ENCODE measurements around the gene IFITM10.

Gene IFITM10

DNA sequence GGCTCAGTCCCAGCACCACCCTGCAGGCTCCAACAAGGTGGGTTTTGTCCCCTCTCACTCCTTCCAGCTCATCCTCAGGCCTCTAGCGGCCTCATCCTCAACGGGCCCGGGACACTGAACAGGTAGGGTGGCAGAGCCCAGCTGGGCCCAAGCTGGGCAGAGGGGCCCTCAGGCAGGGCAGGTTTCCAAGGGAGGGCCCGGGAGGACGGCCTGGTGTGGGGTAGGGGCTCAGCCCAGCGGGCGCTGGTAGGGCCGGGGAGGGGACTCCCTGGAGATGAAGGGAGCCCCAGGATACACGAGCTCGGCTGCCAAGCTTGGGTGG lies 2.5 kb upstream of the IFITM10 start:
- no peak for DNase-seq (ENCODE audit: low read depth, low spot score)

DNA sequence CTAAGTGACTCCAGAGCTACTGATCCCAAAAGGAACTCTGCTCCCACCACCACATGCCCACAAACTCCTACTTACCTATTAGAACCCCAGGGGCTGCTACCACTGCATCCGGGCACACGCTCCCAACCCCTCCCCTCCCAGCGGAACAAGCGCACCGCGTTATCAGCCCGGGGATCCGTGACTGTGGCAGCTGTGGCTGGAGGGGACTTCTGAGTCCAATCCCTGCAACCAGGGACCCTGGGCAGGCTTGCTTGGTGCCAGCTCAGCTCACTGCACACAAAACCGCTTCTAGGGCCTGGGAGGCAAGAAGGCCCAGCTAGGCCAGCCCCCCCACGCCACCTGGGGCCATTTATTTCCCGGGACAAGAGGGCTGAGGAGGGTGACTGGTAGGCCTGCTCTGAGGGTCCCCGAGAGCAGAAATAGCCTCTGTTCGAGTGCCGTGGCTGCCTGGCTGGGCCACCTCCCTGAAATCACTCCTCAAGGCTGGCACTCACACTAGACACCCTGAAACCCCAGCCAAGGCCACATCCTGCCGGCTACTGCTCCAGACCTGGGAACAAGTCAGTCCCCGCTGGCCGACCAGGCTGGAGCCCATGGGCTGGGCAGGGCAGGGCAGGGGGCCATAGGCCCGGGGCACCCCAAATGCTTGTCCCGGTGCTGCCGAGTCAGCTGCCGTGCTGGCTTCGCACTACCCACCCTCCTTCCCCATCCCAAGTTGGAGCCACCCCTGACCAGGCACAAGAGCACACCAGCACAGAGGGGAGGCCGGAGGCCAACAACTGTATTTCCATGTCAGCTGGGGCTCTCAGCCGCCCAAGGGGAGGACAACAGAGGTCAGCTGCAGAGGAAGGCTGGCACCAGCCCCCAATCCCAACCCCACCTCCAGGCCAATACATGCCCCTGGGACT lies 1.9 kb upstream of the IFITM10 start:
- DNase-seq (ENCODE audit: low read depth, low spot score) = no peak

DNA sequence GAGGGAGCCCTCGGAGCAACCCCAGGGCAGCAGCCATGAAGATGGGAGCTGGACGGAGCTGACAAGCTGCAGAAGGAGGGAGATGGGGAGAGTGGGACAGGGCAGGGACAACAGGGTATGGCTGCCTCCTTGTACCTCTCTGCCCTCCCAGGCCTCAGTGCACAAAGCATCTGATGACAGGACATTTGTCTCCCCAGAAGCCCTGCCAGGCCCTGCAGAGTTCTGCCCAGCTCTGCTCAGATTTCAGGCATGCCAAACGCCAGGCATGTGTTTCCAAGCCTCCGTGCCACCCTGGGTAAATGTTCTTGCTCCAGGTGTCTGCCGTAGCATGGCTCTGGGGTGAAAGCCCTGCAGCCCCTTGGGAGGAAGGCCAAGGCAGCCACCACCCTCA lies 1.1 kb upstream of the IFITM10 start:
- DNase-seq (ENCODE audit: low read depth, low spot score) = no peak

DNA sequence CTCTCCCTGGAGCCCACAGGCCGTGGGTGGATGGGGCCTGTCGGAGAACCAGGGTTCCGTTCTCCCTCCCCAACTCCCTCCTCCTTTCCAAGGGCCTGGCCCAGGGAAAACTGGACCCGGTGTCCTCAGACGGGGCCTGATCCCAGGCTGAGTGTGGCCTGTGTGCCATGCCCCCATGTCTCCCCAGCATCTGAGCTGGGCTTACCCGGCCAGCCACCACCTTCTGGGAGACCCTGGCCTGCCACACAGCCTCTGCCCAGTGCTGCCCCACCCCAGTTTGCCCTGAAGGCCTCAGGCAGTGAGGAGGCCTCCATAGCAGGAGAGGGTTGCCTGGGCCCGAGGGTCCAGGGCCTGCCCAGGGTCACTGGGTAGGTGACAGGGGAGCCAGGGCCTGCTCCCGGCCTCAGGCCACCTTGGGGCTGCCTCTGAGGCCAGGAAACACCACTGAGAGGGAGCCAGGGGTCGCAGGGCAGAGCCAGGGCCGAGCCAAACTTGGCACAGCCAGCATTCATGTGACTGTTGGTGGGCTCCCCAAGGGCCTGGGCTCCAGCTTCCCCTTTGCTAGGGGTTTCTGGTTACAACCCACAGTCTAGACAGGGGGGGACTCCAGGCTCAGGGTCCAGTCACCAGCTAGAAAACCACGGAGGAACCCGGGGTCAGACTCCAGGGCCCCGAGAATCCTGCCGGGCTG lies 590 bp upstream of the IFITM10 start:
- DNase-seq (ENCODE audit: low read depth, low spot score) = no peak

DNA sequence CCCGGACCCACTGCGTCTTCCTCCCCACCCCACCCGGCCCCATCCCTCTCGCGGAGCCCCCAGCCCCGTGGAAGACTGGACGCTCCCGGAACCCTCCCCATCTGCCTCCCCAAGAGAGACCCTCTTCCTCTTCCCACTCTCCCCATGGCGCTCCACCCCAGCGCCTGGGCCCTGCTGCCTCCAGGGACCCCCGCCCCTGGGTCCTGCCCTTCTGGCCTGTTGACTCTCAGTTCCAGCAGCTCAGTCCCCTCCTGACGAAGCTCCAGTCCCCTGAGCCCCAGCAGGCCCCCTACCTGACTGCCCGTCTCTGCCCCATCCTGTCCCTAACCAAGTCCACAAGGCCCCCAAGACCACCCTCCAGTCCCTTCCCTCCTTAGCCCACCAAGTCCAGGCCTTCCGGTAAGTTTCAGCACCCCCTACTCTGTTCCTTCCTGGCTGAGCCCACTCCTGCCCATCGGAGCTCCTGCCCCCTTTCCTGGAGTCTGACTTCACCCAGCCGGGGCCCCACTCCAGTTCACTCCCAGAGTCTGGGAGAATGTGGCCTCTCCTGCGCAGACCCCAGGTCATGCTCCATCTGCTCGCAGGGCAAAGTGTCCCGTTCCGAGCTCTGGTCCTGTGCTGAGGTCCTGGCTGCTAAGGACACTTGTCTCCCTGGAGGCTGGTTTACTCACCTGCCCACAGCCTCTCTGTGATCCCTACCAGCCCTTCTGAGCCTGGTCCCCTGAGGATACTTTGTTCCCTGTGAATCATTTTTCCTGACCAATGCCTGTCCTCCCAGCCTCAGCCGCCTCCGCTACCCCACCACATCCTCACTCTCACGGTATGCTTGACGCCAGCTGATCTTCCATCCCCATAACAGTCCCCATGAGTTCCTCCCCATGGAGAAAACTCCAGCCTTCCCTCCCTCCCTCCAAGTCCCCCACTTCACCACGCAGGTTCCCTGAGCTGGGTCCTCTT lies 722 bp downstream of the IFITM10 start:
- no peak for DNase-seq (ENCODE audit: low read depth, low spot score)

DNA sequence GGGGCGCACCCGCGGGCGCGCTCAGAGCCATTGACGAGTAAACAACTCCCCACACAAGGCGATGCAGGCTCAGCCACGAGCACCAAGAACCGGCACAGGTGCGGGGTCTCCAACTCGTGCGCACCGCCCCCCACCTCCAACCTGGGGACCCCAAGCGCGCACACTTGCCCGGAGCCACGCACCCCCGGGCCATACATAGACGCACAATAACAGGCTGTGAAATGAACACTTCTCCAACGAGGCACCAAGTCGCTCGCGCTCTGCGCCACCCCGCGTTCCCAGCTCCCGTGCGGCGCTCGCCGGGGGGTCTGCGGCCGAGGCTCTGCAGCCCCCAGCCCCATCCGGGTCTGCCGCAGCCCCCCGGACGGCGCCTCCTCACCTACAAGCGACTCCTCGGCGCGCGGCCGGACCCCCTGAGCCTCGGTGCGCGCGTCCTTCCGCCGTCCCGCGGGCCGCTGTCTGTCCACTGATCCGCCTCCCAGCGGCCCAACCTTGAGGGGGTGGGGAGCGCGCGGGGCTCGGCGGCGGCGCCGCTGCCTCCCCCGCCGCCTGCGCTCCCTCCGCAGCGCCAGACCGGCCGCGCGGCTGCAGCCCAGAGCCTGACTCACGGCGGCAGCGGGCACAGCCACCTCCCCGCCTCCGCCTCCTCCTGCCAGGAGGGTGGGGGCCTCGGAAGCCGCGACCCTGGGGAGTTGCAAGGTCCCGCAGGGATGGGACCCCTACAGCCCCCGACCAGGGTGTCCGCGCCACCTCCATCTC lies 1.6 kb downstream of the IFITM10 start:
- no peak for DNase-seq (ENCODE audit: low read depth, low spot score)

DNA sequence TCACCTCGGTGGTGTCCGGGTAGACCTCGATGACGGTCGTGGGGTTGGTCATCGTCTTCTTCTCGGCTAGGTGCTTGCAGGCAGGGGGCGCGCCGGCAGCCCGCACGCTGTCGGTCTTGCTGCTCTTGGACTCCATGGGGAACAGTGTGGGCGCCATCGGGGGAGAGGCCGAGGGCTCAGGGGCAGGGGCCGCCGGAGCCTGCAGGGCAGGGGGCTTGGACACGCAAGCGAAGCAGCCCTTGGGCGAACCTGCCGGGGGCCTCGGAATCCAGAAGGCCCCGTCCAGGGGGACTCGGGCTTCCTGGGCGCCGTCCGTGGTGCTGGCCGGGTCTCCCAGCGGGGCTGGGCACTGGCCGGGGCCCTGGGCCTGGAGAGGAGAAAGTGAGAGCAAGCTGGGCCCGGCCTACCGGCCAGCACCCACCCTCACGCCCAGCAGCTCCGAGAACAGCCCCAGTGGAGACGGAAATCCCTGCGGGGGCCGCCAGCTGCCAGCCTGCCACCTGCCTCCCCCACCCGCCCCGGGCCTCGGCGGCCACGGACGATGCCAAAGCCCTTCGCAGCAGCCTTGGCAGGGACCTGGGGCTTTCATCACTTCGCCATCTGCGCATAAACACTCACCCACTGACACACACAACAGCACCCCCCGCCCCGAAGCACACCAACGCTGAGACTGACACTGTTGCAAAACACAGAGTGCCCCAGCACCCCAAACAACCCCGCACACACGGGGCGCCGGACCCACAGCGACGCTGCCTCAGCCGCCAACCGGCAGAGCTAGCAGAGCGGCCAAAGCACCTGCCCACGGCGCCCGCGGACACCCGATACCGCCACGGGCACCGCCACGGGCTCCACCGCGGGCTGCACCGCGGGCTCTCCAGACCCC lies 2.4 kb downstream of the IFITM10 start:
- DNase-seq (ENCODE audit: low read depth, low spot score) = no peak

DNA sequence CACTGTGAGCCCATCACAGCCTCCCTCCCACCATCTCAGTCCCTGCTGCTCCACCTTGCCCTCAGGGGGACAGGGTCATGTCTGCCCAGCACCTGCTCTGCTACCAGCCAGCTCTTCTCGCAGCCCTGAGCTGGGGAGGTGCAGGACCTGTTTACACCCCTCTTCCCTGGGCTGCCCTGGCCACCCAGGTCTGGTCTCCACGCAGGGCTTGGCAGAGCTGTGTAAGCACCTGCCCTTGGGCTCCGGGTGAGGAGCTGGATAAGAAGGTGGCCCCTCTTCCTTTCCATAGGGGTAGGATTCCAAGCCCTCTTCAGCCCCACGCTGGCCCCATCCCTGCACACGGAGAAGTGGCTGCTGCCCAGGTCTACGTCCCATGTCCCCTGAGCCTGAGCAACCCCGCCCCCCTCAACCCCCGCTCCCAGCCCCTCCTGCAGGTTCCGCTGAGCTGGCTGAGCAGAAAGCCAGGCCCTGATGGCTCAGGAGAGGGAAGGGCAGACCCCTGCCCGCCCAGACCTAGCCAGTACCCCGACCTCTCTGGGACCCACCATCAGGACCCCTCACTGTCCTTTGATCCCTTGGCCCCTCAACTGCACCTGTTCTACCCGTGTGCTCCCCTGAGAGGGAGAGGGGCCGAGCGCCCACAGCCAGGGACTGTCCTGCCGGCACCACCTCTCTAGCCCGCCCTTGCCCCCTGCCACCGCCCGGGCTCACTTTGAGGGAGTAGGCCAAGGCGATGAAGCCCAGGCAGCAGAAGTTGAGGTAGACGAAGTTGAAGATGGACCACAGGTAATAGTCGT lies 3.2 kb downstream of the IFITM10 start:
- no peak for DNase-seq (ENCODE audit: low read depth, low spot score)

DNA sequence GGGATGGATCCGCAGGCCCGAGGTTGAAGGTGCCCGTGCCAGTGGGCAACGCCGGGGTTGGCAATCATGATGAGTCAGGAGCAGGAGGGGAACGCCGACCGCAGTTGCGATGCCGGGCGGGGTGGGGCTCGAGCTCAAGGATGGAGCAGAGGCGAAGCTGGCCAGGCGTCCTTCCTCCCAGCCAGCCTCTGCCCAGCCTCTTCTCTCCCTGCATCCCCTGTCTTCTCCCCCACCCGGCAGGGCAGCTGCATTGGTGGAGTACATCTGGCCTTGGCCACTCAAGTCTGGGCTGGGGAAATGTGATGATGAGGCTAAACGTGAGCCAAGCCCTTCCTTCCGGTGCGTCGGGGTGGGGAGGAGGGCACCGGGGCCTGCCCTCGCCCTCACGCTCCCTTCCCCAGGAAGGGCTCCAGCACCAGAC lies 3.9 kb downstream of the IFITM10 start:
- no peak for DNase-seq (ENCODE audit: low read depth, low spot score)

DNA sequence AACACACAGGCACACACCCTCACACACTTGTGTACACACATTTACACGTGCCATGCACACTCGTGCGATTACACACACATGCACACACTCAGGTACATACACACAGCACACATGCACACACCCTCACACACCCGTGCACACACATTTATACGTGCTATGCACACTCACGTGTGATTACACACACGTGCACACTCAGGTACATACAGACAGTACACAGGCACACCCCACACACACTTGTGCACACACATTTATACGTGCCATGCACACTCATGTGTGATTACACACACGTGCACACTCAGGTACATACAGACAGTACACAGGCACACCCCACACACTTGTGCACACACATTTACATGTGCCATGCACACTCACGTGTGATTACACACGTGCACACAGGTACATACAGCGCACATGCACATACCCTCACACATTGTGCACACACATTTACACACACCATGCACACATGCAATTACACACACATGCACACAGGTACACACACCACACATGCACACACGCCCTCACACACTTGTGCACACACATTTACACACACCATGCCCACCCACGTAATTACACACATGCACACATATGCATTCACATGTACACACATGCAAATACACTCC lies 4.6 kb downstream of the IFITM10 start:
- DNase-seq (ENCODE audit: low read depth, low spot score) = no peak

DNA sequence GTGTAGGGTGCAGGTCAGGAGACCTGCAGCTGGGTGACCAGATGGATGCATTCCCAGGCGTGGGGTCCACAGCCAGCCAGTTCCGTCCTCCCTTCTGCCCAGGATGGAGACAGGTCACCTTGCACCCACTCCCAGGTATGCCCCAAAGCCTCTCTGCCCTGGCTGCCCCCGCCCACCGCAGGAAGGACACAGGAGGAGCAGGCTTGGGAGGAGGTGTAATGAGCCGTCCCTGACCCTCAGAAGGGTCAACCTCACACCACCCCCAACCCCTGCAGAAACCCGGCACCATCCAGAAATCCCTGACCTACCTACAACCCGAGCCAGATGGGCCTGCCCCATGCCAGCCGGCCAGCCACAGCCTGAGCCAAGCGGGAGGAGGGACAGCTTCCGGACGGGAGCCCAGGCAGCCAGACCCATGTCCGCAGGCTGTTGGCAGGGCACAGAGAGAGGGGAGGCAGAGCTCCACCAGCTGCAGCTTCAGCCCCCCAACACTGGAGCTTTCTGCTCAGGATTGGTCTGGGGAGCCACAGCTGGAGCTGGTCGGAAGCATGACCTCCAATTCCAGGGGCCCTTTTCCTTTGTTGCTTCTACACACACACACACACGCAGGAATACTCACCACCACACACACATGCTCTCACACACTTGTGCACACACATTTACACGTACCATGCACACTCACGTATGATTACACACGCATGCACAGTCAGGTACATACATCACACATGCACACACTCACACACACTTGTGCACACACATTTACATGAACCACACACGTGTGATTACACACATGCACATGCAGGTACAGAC lies 5.3 kb downstream of the IFITM10 start:
- no peak for DNase-seq (ENCODE audit: low read depth, low spot score)

DNA sequence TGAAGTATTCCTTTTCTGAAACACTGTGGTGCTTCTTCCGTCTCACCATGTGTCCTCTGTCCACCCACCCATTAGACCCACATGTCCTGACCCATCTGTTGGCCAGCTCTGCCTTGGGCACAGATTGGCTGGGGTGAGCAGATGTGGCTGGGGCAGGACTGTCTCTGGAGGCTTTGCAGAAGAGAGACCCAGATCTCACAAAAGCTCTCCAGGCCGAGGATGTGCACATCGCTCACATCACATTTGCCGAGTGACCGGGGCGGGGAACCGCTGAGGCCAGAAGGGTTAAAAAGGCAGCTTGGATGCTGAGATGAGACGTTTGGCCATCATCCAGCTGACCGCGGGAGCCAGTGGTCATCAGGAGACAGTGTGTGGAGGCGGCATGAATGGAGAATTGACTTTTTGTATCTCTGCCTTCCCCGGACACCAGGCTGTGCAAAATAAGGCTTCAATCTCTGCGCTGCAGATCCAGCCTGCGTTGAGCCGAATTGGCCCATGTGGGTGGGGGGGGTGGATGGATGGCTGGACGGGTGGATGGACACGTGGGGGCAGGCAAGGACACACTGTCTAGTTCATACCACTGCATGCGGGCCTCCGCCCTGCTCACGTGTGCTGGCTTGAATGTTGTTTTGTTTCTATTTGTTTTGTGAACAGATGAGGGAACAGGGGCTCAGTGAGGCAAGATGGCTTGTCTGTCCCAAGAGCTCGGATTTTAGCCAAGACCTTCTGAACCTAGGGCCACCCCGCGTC lies 6.1 kb downstream of the IFITM10 start:
- no peak for DNase-seq (ENCODE audit: low read depth, low spot score)

DNA sequence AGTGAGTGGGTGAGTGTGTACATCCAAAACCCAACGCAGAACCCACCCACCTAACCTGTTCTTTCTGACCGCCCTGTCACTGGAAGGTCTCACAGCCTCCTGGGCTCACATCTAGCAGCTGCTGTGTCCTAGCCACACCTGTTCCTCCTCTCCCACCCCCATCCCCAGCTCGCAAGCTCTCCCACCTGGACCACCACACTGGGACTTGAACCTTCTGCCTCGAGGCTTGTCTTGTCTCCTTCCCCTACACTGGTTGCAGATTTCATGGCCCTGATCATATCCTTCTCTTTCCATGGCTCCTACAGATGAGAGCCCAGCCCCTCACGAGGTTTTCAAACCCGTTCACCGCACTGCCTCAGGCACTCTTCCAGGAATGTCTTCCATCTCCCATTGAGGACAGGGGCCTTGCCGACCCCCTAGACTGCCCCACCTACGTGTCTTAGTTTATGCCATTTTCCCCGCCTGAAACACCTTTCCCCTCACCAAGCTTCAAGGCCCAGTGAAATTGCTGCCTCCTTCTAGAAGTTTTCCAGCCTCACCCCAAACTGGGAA lies 6.7 kb downstream of the IFITM10 start:
- DNase-seq (ENCODE audit: low read depth, low spot score) = no peak

DNA sequence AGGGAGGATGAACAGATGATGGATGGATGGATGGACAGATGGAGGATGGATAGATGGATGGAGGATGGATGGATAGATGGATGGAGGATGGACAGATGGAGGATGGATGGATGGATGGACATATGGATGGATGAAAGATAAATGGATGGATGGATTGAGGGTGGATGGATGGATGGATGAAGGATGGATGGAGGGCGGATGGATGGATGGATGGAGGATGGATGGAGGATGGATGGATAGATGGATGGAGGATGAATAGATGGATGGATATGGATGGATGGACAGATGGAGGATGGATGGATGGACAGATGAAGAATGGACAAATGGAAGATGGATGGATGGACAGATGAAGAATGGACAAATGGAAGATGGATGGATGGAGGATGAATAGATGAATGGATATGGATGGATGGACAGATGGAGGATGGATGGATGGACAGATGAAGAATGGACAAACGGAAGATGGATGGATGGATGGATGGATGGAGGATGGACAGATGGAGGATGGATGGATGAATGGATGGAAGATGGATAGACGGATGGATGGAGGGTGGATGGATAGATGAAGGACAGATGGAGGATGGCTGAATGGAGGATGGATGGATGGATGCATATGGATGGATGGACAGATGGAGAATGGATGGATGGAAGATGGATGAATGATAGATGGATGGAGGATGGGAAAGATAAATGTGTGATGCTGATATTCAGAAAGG lies 7.4 kb downstream of the IFITM10 start:
- DNase-seq (ENCODE audit: low read depth, low spot score) = no peak

DNA sequence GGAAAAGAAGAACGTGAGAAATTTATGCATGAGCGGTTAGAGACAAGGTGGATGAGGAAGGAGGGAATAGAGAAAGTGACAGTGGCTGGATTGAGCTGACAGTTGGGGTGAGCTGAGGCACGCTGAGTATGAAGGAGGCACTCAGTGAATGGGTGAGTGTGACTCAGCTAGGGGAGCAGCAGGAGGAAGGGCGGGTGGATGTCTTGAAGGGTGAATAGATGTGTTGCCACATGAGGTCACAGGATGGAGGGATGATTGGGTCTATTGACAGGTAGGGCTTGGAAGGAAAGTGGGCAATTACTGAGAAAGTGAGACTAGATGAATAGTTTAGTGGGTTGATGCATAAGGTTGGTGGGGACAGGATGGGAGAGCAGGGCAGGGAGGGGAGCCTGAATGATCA lies 8.0 kb downstream of the IFITM10 start:
- DNase-seq (ENCODE audit: low read depth, low spot score) = no peak

DNA sequence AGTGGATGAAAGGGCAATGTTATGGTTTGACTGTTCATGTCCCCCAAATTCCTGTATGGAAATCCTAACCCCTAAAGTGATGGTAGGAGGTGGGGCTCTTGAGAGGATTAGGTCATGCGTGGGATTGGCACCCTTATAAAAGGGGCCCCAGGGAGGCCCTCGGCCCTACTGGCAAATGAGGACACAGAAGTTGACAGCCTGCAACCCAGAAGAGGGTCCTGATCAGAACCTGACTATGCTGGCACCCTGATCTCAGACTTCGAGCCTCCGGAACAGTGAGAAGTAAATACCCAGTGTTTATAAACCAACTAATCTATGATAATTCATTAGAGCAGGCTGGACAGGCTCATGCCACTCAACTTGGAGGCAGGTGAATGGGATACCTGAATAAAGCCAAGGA lies 8.7 kb downstream of the IFITM10 start:
- no peak for DNase-seq (ENCODE audit: low read depth, low spot score)

All from smooth muscle cell of the brain vasculature (primary cell).